Caco-2 (cell line): ENCODE results near the gene WNT7A. TPM values are rescaled to one million over a fixed set of nuclear protein-coding genes. Genes with fewer than 3 reads are reported as not detected.

ENCODE experiments used
- BruUV-seq: library from RNA; stranded (reverse); fragments of 400-500 nt; replicated peaks from 2 replicates; lab custom pipeline; 2021; lab: Mats Ljungman, UMichigan
- CTCF ChIA-PET: fragments of 300-600 bp; sonication (Branson Sonifier 250); formaldehyde crosslinking; loops from one replicate; lab custom pipeline; 2022; ENCODE audit warnings: antibody characterized with exemption; lab: Charles Lee
- POLR2A ChIA-PET: fragments of 300-600 bp; sonication (Branson Sonifier 250); formaldehyde crosslinking; loops from one replicate; lab custom pipeline; 2022; ENCODE audit warnings: antibody characterized with exemption; lab: Charles Lee
- DNase-seq, 2 experiments: peaks; one replicate each; pipeline versions ENCODE4 v3.0.0 to v3.0.0-alpha.2; 2020 to 2022
- H3K27me3 ChIP-seq: replicated peaks from 2 replicates; pipeline ENCODE4 v1.6.0; 2011; ENCODE audit warnings: low read length; ENCODE audit not compliant: control insufficient read depth, insufficient read depth
- H3K36me3 ChIP-seq: 2 replicates; pipeline ENCODE4 v1.5.1; 2011; ENCODE audit warnings: low read length; ENCODE audit not compliant: control insufficient read depth, insufficient read depth
- H3K4me1 ChIP-seq: fragments of 250-450 bp; sonication (Bioruptor Pico); 2 replicates; pipeline ENCODE4 v1.5.1; 2020; ENCODE audit warnings: mild to moderate bottlenecking
- H3K4me3 ChIP-seq: 2 replicates; pipeline ENCODE4 v1.5.1; 2011; ENCODE audit warnings: low read depth, mild to moderate bottlenecking, control low read depth, low read length
- H3K9me3 ChIP-seq: fragments of 250-450 bp; sonication (Bioruptor Pico); 2 replicates; pipeline ENCODE4 v1.5.1; 2020; ENCODE audit warnings: mild to moderate bottlenecking, moderate library complexity
- H3K27ac Mint-ChIP-seq: one replicate; pipeline ENCODE4 v1.8.0; 2022; ENCODE audit warnings: mixed read lengths; ENCODE audit not compliant: unreplicated experiment
- H3K27me3 Mint-ChIP-seq: one replicate; pipeline ENCODE4 v1.8.0; 2022; ENCODE audit warnings: mixed read lengths; ENCODE audit not compliant: insufficient read depth, unreplicated experiment
- H3K36me3 Mint-ChIP-seq: one replicate; pipeline ENCODE4 v1.8.0; 2022; ENCODE audit warnings: mild to moderate bottlenecking, mixed read lengths; ENCODE audit not compliant: insufficient read depth, unreplicated experiment
- H3K4me1 Mint-ChIP-seq: one replicate; pipeline ENCODE4 v1.8.0; 2022; ENCODE audit warnings: low read depth, mixed read lengths; ENCODE audit not compliant: unreplicated experiment
- H3K4me3 Mint-ChIP-seq: one replicate; pipeline ENCODE4 v1.8.0; 2022; ENCODE audit warnings: mild to moderate bottlenecking, moderate library complexity, mixed read lengths; ENCODE audit not compliant: unreplicated experiment
- H3K9me3 Mint-ChIP-seq: one replicate; pipeline ENCODE4 v1.8.0; 2022; ENCODE audit warnings: mixed read lengths; ENCODE audit not compliant: unreplicated experiment
- CTCF ChIP-seq, 2 experiments: fragments of 200-600 bp in 1 of 2; IDR thresholded peaks; 1 replicate in 1 of 2; 2 replicates in 1 of 2; pipeline versions ENCODE4 v1.5.1 to v1.8.0; 2011 to 2022; ENCODE audit warnings: antibody characterized with exemption in 1 of 2, control low read depth in 1 of 2, inconsistent platforms in 1 of 2, low read depth in 1 of 2, low read length in 1 of 2, mild to moderate bottlenecking in 1 of 2, moderate library complexity in 1 of 2; ENCODE audit not compliant: insufficient read depth in 1 of 2, severe bottlenecking in 1 of 2, unreplicated experiment in 1 of 2
- intact Hi-C: fragments of 100-400 bp; cut with micrococcal nuclease; formaldehyde crosslinking; loops from one replicate; pipeline ENCODE4 v1.10.0; 2022; ENCODE audit not compliant: unreplicated experiment
- total RNA-seq: library from RNA; stranded (reverse); gene quantifications from 2 replicates; pipeline ENCODE4 v1.2.3, GENCODE V29; 2022

Gene WNT7A
- total RNA-seq, 1 experiment from 2014 or later, result 1.1 TPM

- no peaks in the 10 kb centered on the region for H3K4me1 Mint-ChIP-seq
- ChIA-PET POLR2A (interaction anchor here (0.7 kb wide), 1 partner anchor 68 kb away, joined by 3 read pairs; no protein-coding TSS in a partner anchor), CTCF (no interaction called here)
- no peak overlapping the region for H3K4me3 Mint-ChIP-seq
- BruUV-seq, result no TSS peak
- H3K27me3 Mint-ChIP-seq, result peaks cover 21% of the 10 kb centered on the region
- Histone ChIP-seq H3K9me3 (no peaks in the 10 kb centered on the region), H3K4me1 (no peaks in the 10 kb centered on the region), H3K27me3 (0 out of 2 replicates have a peak, but pooled peaks cover 2% of the 10 kb centered on the region), H3K4me3 (no peak overlapping the region), H3K36me3 (no peaks in the 10 kb centered on the region)
- intact Hi-C loops, result no loop called here
- no peak for DNase-seq
- no peak overlapping the region for H3K27ac Mint-ChIP-seq
- TF ChIP-seq CTCF (IDR thresholded peaks at IDR 0.05; ENCODE audit: insufficient read depth in 1 of 2, low read depth in 1 of 2, low read length in 1 of 2, severe bottlenecking in 1 of 2, unreplicated experiment in 1 of 2), result no peak
- no peaks in the 10 kb centered on the region for H3K36me3 Mint-ChIP-seq
- no peaks in the 10 kb centered on the region for H3K9me3 Mint-ChIP-seq
Observed at GRCh38 chr3:13831386-13831996, 48.4 kb downstream of the WNT7A start.

- POLR2A ChIA-PET, result no interaction called here
- no peaks in the 10 kb centered on the region for H3K9me3 ChIP-seq
- TF ChIP-seq CTCF (IDR thresholded peaks at IDR 0.05; ENCODE audit: insufficient read depth in 1 of 2, low read depth in 1 of 2, low read length in 1 of 2, severe bottlenecking in 1 of 2, unreplicated experiment in 1 of 2), result no peak
- H3K9me3 Mint-ChIP-seq, result no peaks in the 10 kb centered on the region
- no peak overlapping the region for H3K4me3 Mint-ChIP-seq
- no peaks in the 10 kb centered on the region for H3K36me3 ChIP-seq
- H3K27me3 ChIP-seq, result 0 out of 2 replicates have a peak, but pooled peaks cover 2% of the 10 kb centered on the region
- H3K4me3 ChIP-seq, result no peak overlapping the region
- CTCF ChIA-PET, result no interaction called here
- intact Hi-C loops, result no loop called here
- no TSS peak for BruUV-seq
- DNase-seq, result no peak
- H3K4me1 Mint-ChIP-seq, result peaks cover 5% of the 10 kb centered on the region
- peaks cover 12% of the 10 kb centered on the region for H3K27me3 Mint-ChIP-seq
- peaks cover 5% of the 10 kb centered on the region for H3K36me3 Mint-ChIP-seq
- H3K4me1 ChIP-seq, result 0 out of 2 replicates have a peak, but pooled peaks cover 6% of the 10 kb centered on the region
- no peak overlapping the region for H3K27ac Mint-ChIP-seq
Observed at GRCh38 chr3:13829311-13829710, 50.6 kb downstream of the WNT7A start.

GRCh38 chr3:13828501-13829265 is 51.2 kb downstream of the WNT7A start:
- CTCF ChIA-PET, result interaction anchor here (0.6 kb wide), 1 partner anchor 681 kb away, joined by 3 read pairs; no protein-coding TSS in a partner anchor
- DNase-seq, result no peak
- 0 out of 2 replicates have a peak, but pooled peaks cover 6% of the 10 kb centered on the region for H3K4me1 ChIP-seq
- H3K27me3 ChIP-seq, result 0 out of 2 replicates have a peak, but pooled peaks cover 2% of the 10 kb centered on the region
- Mint-ChIP-seq H3K27ac (no peak overlapping the region), H3K4me1 (peaks cover 8% of the 10 kb centered on the region), H3K36me3 (peaks cover 8% of the 10 kb centered on the region), H3K27me3 (peaks cover 12% of the 10 kb centered on the region), H3K4me3 (no peak overlapping the region), H3K9me3 (no peaks in the 10 kb centered on the region)
- no peak for TF ChIP-seq CTCF (IDR thresholded peaks at IDR 0.05; ENCODE audit: insufficient read depth in 1 of 2, low read depth in 1 of 2, low read length in 1 of 2, severe bottlenecking in 1 of 2, unreplicated experiment in 1 of 2)
- no peak overlapping the region for H3K4me3 ChIP-seq
- BruUV-seq, result no TSS peak
- POLR2A ChIA-PET, result no interaction called here
- no peaks in the 10 kb centered on the region for H3K36me3 ChIP-seq
- no peaks in the 10 kb centered on the region for H3K9me3 ChIP-seq
- intact Hi-C loops, result no loop called here
